Glomerular visceral epithelial cell (primary cell): ENCODE measurements around the gene CBFB.
"Not testable (repeated sequence)": the region's sequence is repeated elsewhere in the genome, so short reads cannot be mapped to it uniquely, and the experiment has no call there.

Experiments
- DNase-seq: peaks from one replicate; pipeline ENCODE4 v3.0.0-alpha.2; 2016; ENCODE audit errors: extremely low spot score

The CBFB gene

DNA sequence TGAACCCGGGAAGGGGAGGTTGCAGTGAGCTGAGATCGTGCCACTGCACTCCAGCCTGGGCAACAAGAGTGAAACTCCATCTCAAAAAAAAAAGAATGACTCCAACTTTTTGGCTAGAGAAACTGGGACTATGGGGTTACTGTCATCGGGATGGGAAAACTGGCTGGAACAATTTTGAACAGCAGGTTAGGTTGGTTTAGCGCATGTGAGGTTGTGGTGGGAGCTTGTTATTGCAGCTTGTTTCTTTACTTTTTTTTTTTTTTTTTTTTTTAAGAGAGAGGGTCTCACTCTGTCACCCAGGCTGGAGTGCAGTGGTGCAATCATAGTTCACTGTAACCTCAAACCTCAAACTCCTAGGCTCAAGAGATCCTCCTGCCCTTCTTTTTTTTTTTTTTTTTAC lies 12.6 kb downstream of the CBFB start:
- DNase-seq, result not testable (repeated sequence)

DNA sequence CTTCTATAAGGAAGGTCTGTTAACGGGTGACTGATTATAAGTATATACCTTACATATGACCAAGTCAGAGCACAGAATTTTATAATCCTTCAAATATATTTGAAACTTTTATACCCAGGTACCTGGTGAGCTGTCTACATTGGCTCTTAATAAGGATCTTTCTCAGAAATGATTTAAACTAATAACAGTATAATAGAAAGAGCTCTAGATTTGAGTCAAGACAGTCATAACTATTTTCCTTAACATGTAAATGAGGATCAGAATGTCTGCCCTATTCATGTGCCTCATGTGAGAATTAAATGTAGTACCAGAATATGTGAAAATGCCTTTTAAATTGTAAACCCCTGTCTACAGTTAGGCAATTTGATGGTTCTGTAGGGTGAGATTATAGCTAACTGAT lies 14.5 kb downstream of the CBFB start:
- no peak for DNase-seq

DNA sequence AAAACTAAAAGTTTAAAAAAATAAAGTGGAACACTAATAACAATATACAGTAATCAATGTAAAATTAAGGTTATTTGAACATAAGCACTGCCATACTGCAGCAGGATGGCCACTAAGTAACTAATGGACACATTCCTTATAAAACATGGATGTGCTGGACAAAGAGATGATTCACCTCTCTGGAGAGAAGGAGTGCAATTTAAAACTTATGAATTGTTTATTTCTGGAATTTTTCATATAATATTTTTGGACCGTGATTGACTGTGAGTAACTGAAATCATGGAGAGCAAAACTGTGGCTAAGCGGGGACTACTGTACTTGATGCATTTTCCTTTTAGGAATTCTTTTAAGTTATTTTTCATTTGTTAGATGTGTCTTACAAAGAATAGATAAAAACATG lies 21.8 kb downstream of the CBFB start:
- DNase-seq, result no peak

DNA sequence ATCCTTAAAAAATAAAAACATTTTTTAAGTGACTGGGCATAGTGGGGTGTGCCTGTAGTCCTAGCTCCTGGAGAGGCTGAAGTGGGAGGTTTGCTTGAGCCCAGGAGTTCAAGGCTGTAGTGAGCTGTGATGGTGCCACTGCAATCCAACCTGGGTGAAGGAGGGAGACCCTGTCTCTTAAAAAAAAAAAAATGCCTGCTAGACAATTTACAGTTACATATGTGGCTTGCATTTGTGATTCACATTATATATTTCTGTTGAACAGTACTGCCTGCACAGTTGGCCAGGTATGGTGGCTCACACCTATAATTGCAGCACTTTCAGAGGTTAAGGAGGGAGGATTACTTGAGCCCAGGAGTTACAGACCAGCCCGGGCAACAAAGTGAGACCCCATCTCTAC lies 23.4 kb downstream of the CBFB start:
- no peak for DNase-seq

DNA sequence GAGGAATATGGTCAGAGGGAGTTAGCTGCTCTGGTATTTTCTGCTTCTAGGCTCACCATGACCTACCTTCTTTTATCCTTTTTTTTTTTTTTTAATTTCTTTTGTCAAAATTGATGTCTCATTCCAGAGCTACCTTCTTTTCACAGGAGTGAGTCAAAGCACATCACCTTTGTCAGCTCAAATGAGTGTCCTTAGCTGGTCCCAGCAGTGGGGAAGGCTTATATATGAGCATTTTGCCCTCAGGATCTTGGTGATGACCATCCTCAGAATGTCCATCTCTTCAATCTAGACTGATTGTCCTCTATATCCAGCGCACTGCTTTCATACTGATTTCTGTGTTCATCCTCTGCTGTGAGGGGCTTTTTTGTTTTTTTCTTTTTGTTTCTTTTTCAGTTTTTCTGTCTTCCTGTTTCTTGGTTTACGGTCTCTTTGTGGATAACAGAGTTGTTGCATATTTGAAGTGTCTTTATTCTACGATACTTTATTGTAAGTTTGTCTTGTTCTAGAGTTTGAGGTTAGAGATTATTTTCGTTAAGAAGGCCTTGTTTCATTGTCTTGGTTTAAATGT lies 24.9 kb downstream of the CBFB start:
- DNase-seq, result no peak

DNA sequence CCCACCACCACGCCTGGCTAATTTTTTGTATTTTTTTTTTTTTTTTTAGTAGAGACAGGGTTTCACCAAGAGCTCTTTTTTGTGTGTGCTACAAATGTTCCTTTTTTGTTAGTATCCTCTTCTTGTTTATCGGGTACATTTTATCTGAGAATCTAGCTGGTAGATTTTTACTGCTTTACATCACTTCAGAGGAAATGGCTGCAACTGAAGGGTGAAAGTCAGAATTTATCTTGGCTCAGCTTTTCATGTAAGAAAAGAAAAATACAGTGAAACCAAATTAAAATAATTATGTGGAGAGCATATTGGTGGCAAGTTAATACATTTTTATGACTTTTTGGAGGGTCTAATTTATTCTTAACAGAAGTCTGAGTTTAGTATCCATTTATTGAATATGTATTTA lies 26.0 kb downstream of the CBFB start:
- DNase-seq, result no peak

DNA sequence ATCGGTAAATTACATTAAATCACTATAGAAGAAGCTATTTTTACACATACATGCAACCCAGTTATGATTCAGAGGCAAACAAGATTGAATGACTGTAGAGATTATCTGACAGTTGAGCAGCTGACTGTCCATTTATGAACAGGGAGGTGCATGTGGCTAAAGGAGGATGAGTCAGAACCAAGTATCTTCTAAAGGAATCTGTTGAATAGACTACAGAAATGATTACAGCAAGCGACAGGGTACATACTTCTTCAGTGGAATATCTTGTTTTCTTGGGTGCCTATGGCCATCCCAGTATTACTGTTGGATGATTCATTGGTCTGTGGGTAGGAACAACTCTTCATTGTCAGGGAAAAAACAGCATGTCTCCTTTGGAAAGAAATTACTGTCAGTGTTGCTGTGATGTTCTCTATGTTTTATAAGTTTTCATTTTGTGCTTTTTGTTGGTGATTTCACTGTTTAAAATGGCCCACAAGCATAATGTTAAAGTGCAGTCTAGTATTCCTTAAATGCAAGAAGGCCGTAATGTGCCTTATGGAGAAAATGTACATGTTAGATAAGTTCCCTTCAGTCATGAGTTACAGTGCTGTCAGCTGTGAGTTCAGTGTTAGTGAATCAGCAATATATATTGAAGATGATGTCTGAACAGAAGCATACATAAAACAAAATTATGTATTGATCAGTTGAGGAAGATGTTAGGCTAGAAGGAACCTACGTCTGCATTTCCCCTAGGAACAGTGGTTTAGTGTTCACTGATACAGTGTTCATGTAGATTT lies 27.0 kb downstream of the CBFB start:
- DNase-seq, result peak; percentile 85

- DNase-seq, result no peak
Measured at GRCh38 chr16:67063008-67063407, 34.1 kb downstream of the CBFB start.

DNA sequence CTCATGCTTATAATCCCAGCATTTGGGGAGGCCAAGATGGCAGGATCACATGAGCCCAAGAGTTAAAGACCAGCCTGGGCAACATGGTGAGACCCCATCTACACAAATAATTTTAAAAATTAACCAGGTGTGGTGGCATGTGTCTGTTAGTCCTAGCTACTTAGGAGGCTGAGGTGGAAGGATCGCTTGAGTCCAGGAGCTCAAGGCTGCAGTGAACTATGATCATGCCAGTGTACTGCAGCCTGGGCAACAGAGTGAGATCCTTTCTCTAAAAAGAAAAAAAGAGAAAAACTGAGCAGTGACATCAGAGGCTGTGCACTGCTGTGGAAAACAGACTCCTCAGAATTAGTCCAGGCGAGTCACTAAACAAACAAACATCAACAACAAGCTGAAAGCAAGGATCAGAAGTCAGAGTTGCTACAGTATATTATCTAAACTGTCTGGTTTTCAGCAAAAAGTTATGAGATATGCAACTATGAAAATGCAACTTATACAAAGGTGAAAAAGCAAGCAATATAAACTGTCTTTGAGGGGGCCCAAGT lies 39.3 kb downstream of the CBFB start:
- DNase-seq, result no peak

GRCh38 chr16:67071476-67072048 lies 42.6 kb downstream of the CBFB start:
- no peak for DNase-seq

- no peak for DNase-seq
Measured at GRCh38 chr16:67075331-67075730, 46.4 kb downstream of the CBFB start.

- no peak for DNase-seq
Measured at GRCh38 chr16:67077871-67078270, 48.9 kb downstream of the CBFB start.

GRCh38 chr16:67082100-67082499 lies 53.2 kb downstream of the CBFB start:
- no peak for DNase-seq

- DNase-seq, result peak; percentile 33
Measured at GRCh38 chr16:67082891-67083290, 53.9 kb downstream of the CBFB start.

GRCh38 chr16:67084345-67085028 lies 55.5 kb downstream of the CBFB start:
- no peak for DNase-seq

GRCh38 chr16:67086822-67087221 lies 57.9 kb downstream of the CBFB start:
- no peak for DNase-seq

DNA sequence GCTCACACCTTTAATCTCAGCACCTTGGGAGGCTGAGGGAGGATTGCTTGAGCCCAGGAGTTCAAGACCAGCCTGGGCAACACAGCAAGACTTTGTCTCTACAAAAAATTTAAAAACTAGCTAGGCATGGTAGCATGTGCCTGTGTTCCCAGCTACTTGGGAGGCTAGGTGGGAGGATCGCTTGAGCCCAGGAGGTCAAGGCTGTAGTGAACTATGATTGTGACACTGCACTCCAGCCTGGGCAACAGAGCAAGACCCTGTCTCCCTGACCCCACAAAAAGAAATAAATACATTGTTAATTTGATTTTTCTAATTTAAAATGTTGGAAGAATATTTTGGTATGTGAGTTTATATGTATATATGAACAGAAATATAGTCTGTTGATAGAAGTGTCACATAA lies 58.3 kb downstream of the CBFB start:
- no peak for DNase-seq

- DNase-seq, result no peak
Measured at GRCh38 chr16:67087803-67088202, 58.9 kb downstream of the CBFB start.

DNA sequence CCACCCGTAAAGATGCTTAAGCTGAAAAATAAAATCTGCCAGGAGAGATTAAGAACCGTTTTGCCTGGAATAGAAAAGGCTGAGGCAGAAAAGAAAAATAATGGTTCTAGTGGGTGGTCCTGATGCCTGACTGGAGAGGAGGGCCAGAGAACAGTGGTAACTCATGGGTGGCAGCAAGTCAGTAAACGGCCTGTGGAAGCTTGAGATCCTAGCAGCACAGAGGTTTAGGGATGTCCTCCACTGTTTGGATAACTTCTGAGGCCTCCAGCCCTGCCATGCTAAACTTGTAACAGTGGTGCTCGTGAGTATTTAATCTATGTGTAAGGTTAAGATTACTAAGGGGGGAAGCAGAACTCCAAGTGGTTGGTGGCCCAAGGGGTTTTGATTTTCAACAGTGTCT lies 59.6 kb downstream of the CBFB start:
- DNase-seq, result no peak

DNA sequence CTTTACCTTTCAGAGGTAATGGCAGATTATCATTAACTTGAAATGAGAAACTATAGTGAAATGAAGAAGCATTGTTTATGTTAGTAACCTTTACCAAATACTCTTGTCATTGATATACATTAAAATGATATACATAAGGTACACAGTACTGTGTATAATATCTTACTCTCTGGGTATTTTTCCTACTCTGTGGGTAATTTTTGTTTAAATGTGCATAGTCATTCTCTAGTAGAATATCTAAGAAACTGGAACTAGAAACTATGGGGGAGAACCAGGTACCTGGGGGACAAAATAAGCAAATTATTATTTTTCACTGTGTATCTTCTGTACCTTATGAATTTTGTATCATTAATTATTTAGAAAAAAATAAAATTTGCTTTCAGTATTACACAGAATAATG lies 60.2 kb downstream of the CBFB start:
- DNase-seq, result no peak

DNA sequence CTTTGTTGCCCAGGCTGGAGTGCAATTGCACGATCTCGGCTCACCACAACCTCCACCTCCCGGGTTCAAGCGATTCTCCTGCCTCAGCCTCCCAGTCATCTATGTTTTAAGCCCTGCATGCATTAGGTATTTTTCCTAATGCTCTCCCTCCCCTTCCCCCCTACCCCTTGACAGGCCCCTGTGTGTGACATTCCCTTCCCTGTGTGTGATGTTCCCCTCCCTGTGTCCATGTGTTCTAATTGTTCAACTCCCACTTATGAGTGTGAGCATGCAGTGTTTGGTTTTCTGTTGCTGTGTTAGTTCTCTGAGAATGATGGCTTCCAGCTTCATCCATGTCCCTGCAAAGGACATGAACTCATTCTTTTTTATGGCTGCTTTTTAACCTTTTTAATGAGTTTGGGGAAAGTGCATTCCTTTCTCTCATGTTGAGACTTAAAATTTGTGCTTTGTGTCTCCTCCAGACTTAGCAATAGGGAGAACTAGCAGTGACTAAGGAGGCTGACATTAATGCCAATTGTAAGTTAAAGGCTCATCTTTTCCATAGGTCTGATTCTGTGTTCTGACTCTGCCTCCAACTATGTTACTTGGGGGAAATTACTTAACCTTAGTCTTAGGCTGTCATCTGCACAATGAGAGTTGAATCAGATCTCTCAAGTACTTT lies 63.1 kb downstream of the CBFB start:
- no peak for DNase-seq

DNA sequence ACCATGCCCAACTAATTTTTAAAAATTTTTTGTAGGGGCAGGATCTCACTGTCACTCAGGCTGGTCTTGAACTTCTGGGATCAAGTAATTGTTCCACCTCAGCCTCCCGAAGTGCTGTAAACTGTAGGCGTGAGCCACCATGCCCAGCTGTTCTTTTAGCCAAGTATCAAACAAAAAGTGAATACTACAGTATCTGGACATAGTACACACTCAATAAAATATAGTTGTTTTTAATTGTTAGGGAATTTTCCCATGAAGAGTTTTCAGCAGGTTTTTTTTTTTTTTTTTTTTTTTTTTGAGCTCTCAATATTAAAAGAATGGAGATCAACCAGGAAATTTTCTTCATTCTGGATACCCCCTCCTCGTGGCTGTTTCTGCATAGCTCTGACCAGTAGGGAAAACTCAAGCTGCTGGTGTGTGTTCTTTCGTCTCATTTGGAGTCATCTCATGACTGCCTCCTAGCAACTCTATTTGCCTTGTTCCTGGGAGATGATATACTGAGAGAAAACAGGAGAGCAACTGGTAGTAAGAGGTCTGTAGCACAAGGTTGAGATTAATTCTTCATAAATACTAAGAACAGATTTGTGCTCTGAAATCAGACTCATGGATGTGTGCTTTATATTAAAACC lies 64.3 kb downstream of the CBFB start:
- no peak for DNase-seq
